HG03045 (cell line): Measurements from ENCODE around the gene DEFB123.
"Not testable (repeated sequence)": the region's sequence is repeated elsewhere in the genome, so short reads cannot be mapped to it uniquely, and the experiment has no call there.

Experiments
- ATAC-seq: cut with Tn5 transposase; IDR thresholded peaks from one replicate; pipeline ENCODE4 v1.9.1; 2021; ENCODE audit warnings: mild to moderate bottlenecking, moderate library complexity; ENCODE audit not compliant: unreplicated experiment

The DEFB123 gene, protein sequence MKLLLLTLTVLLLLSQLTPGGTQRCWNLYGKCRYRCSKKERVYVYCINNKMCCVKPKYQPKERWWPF

DNA sequence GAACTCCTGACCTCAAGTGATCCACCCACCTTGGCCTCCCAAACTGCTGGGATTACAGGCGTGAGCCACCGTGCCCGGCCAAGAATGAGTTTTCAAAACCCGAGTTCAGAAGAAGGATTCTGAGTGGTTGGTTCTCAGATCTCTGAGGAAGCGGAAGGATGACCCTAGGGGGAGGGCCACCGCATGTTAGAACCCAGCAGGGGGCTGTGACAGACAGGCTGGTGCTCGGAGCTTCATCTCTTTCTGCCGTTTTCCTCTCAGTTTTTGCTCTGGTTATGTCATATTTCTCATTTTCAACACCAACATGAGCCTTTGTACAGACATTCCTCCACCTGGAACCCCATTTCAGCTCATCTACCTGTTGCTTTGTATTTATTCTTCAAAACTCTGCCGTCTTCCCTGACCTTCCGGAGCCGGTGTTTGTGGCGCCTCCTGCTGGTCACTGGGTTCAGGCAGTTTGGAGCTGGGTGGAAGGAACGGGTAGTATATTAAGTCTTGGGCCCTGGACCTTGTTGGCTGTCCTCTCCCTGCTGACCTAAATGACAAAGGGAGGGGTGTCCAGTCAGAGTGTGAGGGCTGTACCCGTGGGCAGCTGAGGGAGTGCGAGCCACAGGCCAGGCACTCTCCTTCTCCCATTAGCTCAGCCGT lies at the start of gene DEFB123:
Gene DEFB123, plus strand, starts transcription at position 621 of the 648 bp plus-strand sequence. CDS start 67 bp downstream, outside the sequence.
- ATAC-seq = no peak

DNA sequence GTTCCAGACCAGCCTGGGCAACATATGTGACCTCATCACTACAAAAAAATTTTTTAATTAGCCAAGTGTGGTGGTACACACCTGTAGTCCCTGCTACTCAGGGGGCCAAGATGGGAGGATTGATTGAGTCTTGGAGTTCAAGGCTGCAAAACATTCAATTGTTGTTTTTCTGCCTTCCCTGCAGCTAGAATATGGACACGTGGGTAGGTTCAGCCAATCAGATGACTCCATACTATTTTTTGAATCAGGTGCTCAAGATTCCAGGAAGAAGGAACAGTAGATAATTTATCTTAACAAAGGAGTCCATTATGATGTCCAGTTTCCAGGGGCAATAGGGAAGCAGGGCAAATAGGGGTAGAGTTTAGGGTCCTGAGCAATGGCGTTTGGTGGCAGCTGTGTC lies 47.6 kb upstream of the DEFB123 start:
- ATAC-seq = no peak

DNA sequence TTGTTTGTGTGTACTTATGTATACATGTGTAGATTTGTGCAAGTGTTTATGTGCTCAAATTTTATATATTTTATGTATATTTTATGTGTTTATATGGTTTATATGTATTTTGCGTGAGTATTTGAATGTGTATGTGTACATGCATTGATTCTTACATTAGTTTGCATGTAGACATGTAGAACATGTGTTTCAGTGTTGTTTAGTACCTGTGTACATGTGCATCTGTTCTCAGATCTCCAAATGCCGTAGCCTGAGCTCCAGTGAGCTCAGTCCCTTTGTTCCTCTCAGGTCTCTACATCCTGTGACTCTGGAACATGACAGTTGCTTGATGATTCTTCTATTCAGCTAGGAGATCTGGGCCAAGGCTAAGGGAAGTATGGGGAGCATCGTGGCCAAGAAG lies 45.5 kb upstream of the DEFB123 start:
- no peak for ATAC-seq

DNA sequence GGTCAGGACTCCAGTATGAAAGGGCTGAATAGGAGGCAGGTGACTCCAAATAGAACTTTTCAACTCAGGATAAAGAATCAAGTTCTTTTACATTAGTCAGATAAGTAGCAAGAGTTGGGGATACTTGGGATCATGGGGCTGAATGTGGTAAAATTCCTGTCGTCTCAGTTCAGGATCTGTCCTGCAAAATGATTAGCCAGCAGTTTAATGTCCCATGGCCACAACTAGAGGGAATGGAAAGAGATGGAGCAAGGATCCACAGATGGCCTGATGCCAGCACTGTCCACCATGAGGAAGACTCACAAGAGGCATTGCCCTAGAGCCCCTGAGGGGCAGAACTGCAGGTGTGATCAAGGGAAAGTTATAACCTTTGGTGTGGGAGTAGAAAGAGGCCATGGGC lies 36.5 kb upstream of the DEFB123 start:
- no peak for ATAC-seq

DNA sequence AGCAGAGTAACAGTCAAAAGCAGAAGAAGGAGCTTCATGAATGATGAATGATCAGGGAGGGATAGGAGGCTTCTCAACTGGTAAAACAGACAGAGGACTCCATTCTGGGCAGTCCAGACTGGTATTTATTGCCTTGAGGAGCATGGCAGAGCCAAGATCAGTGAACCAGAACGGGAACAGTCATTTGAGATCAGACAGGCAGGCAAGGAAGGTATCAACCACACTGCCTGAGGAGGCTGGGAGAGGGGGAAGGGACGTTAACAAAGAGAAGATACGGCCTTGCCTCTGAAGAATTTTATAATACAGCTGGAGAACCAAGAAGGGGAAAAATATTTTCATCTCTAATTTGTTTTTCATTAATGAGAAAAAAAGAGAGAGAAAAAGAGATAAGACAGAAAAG lies 34.3 kb upstream of the DEFB123 start, which contains the start of gene DEFB121:
Gene DEFB121, minus strand, starts transcription at position 101 of the 400 bp plus-strand sequence. Its CDS starts 63 bp downstream, at position 38.
- no peak for ATAC-seq

DNA sequence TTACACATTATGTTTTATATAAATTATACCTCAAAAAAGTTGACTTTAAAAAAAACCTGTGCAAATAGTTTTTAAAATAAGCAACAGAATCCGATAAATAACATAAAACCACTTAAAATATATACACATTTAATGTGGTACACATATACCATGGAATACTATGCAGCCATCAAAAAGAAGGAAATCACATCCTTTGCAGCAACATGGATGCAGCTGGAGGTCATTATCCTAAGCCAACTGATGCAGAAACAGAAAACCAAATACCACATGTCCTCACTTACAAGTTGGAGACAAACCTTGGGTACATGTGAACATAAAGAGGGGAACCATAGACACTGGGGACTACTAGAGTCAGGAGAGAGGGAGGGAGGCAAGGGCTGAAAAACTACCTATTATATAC lies 30.4 kb upstream of the DEFB123 start:
- ATAC-seq = no peak

DNA sequence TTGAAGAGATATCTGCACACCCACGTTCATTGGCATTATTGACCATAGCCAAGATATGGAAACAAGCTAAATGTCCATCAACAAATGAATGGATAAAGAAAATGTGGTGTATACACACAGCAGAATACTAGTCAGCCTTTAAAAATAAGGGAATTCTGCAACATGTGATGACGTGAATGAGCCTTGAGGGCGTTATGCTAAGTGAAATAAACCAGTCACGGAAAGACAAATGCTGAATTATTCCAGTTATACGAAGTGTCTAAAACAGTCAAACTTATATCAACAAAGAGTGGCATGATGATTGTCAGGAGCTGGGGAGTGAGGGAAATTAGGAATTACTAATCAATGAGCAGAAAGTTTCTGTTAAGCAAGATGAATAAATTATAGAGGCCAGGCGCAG lies 26.1 kb upstream of the DEFB123 start:
- no peak for ATAC-seq

DNA sequence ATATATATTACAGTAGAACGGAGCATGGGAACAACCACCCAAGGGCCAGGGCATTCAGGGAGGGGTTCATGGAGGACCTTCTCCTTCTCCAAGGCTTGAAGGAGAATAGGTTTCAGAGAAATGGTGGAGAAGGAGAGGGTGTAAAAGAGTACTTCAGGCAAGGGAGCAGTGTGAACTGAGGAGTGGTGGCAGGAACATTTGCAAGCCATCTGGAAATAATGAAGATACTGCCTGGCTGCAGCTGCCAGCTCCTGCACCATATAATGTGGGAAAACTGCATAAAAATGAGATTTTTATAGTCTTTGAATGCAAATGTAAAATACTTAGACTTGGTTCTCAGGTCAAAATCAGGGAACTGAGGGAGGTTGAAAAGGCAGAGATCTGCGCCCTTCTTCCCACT lies 24.8 kb upstream of the DEFB123 start:
- no peak for ATAC-seq

DNA sequence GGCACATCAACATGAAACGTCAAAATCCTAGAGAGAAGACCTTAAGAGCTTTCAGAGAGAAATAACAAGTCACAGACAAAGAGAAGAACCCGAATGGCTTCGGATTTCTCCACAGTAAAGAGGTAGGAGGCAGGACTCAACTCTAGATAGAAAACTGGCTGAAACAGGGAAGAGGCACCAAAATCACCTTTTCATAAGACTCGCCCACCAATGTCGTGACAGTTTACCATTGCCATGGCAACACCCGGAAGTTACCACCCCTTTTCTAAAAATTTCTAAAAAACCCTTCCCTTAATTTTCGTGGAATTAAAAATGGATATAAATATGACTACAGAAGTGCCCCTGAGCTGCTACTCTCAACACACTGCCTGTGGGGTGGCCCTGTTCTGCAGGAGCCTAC lies 22.1 kb upstream of the DEFB123 start:
- ATAC-seq = no peak

DNA sequence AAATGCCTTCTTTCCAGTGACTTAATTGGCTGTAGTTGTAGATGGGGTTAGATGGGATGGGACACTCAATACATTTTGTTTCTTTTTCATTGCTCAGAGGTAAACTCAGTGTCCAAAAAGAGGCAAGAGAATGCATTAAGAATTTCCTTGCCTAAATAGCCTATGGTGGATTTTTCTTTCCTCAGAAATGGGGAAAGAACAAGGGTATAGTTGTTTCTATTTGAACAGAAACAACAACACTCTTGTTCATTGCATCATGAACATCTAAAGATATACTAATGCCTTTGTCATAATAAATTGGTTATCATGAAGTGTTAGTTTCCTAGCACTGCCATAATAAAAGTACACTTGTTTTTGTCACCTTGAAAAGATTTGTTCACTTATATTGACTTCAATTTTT lies 14.6 kb upstream of the DEFB123 start:
- no peak for ATAC-seq

DNA sequence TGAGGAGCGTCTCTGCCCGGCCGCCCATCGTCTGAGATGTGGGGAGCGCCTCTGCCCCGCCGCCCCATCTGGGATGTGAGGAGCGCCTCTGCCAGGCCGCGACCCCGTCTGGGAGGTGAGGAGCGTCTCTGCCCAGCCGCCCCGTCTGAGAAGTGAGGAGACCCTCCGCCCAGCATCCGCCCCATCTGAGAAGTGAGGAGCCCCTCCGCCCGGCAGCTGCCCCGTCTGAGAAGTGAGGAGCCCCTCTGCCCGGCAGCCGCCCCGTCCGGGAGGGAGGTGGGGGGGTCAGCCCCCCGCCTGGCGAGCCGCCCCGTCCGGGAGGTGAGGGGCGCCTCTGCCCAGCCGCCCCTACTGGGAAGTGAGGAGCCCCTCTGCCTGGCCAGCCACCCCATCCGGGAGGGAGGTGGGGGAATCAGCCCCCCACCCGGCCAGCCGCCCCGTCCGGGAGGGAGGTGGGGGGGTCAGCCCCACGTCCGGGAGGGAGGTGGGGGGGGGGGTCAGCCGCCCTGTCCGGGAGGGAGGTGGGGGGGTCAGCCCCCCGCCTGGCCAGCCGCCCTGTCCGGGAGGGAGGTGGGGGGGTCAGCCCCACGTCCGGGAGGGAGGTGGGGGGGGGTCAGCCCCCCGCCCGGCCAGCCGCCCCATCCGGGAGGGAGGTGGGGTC lies 13.4 kb upstream of the DEFB123 start:
- ATAC-seq = not testable (repeated sequence)

DNA sequence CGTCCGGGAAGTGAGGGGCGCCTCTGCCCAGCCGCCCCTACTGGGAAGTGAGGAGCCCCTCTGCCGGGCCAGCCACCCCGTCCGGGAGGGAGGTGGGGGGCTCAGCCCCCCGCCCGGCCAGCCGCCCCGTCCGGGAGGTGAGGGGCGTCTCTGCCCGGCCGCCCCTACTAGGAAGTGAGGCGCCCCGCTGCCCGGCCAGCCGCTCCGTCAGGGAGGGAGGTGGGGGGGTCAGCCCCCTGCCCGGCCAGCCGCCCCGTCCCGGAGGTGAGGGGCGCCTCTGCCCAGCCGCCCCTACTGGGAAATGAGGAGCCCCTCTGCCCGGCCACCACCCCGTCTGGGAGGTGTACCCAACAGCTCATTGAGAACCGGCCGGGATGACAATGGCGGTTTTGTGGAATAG lies 12.9 kb upstream of the DEFB123 start:
- not testable (repeated sequence) for ATAC-seq

DNA sequence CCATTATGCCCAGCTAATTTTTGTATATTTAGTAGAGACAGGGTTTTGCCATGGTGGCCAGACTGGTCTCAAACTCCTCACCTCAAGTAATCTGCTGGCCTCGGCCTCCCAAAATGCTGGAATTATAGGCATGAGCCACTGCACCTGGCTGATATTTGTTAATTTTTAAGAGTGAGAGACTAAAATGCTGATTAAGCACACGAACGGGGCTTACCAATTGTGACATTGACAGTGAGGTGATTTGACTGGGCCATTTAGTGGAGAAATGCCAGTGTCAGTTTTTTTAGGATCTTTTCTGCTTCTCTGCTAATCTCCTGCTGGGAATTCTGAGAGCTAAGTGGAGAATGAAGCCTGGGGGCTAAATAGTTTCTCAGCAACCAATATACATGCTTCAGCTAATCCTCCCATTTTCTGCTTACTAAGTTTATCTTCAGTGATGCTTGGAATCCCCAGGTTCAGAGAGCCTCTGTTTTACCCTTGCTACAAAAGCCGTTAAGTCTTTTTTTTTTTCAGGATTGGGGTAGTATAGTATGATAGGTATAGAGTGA lies 9.8 kb upstream of the DEFB123 start:
- no peak for ATAC-seq

DNA sequence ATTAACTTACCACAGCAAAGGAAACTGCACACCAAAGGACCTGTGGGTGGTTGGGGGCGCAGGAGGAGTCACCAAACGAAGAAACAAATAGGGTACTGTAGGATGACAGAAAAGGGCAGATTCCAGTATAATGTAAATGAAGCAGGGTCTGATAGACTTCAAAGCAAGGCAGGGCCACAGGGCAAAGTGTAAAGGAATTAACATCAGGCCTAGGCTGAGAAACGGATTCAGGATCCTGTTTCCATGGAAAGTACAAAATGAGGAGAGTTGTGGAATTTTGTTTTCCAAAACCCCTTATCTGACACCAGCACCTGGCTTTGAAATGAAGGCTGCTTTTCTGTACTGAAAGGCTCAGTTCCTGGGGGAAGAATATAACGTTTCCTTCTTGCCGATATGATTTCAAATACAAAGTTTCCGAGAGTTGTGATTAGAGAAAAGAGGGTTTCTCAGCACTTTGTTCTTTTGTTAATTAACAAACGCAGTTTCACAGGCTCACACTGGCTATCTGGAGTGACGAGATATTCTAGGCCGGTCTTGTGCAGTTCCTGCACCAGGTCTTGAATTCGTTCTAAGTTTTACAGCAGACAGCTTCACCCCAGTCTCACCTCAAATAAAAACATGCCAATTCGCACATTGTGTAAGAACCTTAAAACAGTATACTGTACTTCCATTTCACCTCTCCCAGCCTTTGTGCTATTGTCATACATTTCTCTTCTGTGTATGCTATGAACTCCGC lies 5.8 kb downstream of the DEFB123 start:
- no peak for ATAC-seq

DNA sequence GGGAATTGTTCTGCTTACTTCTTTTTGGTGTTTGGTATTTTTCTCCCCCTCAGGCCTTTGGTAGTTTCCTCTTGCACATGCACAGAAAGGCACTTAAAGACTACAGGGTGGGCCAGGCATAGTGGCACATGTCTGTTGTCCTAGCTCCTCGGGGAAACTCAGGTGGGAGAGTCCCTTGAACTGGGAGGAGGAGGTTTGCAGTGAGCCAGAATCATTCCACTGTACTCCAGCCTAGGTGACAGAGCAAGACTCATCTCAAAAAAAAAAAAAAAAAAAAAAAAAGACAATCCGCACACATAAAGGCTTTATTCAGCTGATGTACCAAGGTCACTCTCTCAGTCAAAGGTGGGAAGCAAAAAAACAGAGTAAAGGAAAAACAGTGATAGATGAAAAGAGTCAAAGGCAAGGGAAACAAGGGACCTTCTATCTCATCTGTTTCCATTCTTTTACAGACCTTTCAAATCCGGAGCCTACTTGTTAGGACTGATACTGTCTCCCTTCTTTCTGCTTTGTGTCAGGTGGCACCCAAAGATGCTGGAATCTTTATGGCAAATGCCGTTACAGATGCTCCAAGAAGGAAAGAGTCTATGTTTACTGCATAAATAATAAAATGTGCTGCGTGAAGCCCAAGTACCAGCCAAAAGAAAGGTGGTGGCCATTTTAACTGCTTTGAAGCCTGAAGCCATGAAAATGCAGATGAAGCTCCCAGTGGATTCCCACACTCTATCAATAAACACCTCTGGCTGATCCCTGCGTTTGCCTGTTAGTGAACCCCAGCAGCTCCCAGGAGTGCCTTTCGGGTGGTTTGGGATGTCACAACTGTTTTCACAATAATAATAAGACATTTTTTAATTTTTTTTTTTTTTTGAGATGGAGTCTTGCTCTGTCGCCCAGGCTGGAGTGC lies 9.3 kb downstream of the DEFB123 start:
- no peak for ATAC-seq

DNA sequence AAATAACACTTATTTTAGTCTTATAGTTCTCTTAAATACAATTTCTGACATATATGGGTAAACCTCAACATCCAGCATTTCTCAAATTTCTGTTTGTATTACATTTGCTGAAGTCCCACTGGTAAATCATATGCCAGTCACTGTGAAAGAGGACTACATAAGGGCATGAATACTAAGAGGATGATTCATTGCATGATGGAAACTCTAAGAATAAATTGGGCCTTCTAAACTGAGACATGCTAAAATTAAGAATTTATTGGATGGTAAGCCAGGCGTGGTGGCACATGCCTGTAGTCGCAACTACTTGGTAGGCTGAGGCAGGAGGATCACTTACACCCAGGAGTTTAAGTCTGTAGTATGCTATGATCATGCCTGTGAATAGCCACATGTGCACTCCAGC lies 12.1 kb downstream of the DEFB123 start:
- no peak for ATAC-seq

DNA sequence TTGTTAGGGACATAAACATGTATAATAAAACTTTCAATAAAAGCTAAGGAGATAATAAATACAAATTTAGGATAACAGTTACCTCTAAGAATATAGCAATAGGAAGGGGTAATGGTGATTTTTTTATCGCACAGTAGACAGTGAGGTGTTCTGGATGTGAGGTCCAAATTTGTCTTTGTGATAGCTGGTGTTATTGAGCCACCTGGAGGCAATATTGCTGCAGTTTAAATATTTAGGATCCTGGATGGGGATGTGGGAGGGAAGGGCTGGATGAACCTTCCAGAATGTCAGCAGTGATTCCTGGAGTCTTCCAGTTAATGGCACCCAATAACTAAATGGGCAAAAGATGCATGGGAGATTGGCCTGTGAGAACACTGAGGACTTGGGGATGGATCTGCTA lies 13.9 kb downstream of the DEFB123 start:
- no peak for ATAC-seq

DNA sequence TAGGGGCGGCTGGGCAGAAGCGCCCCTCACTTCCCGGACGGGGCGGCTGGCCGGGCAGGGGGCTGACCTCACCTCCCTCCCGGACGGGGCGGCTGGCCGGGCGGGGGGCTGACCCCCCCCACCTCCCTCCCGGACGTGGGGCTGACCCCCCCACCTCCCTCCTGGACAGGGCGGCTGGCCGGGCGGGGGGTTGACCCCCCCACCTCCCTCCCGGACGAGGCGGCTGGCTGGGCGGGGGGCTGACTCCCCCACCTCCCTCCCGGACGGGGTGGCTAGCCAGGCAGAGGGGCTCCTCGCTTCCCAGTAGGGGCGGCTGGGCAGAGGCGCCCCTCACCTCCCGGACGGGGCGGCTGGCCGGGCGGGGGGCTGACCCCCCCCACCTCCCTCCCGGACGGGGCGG lies 30.5 kb downstream of the DEFB123 start:
- not testable (repeated sequence) for ATAC-seq

DNA sequence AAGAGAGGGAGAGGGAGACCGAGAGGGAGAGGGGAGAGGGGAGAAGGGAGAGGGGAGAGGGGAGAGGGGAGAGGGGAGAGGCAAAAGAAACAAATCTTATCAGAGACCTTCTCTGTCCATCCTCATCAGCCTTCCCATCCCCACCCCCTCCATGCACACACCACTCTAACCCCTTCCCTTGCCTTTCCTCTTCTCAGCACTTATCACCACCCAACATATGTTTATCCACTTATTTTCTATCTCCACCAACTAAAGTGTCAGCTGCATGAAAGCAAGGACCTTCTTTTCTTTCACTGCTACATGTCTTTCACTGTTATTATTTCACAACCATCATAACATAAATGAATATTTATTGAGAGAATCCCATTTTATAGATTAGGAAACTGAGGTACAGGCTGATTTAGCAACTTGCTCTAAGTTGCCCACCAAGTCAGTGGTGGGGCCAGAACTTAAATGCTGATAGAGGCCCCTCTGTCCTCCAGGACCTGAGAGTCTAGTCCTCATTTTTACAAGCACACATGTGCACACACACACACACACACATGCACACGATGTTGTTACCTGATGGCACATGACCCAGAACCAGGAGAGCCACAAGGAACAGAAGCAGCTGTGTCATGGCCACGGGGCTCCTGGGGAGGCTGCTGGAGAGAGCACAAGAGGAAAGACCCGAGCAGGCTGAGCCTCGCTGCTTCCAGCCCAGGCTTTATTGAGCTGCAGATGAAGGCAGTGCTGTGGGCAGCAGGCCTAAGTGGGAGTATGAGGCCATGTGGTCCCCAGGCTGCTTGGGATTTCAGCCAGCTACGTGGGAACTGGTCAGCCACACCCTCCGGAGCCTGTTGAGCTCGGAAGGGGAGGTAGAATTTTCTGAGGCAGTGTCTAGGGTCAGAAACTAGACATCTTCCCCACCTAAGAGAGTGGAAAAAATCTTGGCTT lies 32.2 kb downstream of the DEFB123 start:
- ATAC-seq = no peak
